ENCODE data around the gene MSH3.

DNA sequence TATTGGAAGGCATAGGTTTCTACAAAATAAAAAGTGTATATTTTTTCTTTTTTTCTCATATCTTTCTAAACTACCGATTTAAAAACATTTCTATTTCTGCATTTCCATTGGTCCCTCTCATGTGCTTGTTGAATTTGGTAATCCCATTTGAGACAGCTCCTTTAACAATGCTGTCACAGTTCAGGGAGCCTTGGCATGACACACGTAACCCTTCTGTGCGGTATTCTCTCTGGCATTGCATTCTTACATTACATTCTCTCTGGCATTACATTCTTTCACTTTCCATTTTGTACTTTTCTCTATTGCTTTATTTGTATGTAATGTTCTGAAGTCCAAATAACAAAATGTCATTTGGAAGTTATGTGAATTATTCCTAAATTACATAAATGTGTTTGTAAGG, 155.0 kb downstream of the MSH3 start:
- TF ChIP-seq, protein P1, sequence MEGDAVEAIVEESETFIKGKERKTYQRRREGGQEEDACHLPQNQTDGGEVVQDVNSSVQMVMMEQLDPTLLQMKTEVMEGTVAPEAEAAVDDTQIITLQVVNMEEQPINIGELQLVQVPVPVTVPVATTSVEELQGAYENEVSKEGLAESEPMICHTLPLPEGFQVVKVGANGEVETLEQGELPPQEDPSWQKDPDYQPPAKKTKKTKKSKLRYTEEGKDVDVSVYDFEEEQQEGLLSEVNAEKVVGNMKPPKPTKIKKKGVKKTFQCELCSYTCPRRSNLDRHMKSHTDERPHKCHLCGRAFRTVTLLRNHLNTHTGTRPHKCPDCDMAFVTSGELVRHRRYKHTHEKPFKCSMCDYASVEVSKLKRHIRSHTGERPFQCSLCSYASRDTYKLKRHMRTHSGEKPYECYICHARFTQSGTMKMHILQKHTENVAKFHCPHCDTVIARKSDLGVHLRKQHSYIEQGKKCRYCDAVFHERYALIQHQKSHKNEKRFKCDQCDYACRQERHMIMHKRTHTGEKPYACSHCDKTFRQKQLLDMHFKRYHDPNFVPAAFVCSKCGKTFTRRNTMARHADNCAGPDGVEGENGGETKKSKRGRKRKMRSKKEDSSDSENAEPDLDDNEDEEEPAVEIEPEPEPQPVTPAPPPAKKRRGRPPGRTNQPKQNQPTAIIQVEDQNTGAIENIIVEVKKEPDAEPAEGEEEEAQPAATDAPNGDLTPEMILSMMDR (IDR thresholded peaks at IDR 0.05; ENCODE audit: low read length), result no peak
- TF ChIP-seq EZH2 (optimal IDR thresholded peaks at IDR 0.05; ENCODE audit: low read depth, low read length) (no peak), EZH2phosphoT487 (IDR thresholded peaks at IDR 0.05; ENCODE audit: low read length) (no peak)
